HG02970 (cell line): ENCODE data around the gene RNF187.
"Not testable (repeated sequence)": the region's sequence is repeated elsewhere in the genome, so short reads cannot be mapped to it uniquely, and the experiment has no call there.

Source experiments
- ATAC-seq: cut with Tn5 transposase; IDR thresholded peaks from one replicate; pipeline ENCODE4 v1.9.1; 2021; ENCODE audit warnings: mild to moderate bottlenecking, moderate library complexity, moderate number of reproducible peaks; ENCODE audit not compliant: unreplicated experiment, low FRiP score

Gene RNF187

DNA sequence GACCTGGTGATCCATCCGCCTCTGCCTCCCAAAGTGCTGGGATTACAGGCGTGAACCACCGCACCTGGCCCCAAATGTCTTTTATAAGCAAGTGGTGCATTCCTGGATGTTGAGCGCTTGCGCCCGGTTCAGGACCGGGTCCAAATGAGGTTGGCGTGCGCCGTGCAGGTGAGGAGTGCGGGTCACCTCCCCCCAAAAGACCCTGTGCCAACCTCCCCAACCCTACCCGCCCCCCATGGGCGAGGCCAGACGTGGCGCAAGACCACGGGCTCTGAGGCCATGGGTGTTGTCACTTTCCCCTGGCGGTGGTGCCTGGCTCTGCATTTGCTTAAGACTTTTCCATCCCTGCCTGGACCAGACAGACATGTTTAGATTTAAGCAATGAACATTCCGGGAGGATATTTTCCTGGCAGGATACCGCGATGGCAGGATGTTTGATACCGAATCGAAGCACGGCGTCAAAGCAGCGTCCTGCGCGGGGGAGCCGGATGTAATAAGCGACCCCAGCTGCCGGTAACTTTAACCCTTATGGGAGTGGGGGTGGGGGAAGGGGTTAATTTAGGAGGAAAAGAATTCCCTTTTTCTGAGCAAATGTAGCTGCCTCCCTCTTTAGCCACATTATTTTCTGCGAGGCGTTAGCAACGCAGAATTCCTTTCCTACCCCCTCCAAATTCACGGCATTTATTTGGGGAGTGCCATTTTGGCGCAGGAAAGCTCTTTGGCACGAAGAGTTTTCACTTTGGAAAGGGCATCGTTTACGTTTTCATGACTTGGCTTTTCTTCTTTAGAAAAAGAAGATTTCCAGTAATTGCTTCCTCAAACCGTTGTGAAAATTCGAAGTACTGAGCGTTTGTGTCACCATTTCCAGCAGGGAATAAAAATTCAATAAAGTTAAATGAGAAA, 27.8 kb upstream of the RNF187 start:
- ATAC-seq, result no peak

DNA sequence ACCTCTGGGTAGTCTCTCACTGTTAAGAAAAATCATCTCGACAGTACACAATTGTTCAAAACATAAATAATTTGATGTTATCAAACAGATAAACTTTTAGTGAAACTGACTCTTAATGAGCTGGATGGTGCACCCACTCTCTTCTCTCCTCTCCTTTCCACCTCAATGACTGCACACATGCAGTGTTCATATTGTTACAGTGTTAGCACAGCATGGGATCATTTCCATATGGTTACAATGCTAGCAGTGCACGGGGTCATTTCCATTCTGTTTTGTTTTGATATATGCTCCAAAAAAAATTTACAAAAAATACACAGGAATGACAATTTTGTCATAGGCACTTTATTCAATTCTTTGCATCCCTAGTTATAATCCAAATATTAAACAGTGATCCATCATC, 26.4 kb upstream of the RNF187 start:
- ATAC-seq, result no peak

DNA sequence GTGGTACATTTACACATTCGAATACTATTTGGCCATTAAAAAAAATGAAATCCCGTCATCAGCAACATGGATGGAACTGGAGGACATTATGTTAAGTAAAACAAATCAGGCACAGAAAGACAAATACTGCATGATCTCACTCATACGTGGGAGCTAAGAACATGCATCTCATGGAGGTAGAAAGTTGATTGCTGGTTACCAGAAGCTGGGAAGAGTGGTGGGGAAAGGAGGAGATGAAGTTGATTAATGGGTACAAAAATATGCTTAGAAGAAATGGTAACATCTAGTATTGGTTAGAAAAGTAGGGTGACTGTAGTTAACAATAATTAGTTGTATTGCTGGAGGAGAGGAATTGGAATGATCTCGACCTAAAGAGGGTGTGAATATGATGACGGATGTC, 24.6 kb upstream of the RNF187 start:
- no peak for ATAC-seq

DNA sequence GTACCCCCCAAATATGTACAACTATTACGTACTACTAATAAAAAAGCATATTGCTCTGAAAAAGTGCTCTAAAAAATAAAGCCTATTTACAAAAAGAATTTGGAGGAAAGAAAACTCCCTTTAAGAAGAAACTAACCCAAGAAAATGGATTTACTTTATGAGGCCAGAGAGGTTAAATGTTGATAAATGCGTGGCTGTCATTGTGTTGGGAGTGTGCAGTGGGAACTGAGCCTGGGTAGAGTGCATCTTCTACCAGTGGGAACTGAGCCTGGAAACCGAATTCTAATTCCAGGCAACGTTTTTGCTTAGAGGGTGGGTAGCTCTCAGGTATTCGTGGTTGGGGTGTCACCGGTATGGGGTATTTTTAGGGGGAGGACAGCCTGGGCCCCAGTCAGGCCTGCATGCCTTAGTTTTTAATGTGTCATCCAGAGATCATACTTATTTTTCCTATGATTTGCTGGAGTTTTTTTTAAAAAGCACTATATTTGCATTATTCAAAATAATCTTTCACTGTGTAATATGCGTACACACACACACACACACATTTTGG, 24.1 kb upstream of the RNF187 start:
- ATAC-seq, result no peak

DNA sequence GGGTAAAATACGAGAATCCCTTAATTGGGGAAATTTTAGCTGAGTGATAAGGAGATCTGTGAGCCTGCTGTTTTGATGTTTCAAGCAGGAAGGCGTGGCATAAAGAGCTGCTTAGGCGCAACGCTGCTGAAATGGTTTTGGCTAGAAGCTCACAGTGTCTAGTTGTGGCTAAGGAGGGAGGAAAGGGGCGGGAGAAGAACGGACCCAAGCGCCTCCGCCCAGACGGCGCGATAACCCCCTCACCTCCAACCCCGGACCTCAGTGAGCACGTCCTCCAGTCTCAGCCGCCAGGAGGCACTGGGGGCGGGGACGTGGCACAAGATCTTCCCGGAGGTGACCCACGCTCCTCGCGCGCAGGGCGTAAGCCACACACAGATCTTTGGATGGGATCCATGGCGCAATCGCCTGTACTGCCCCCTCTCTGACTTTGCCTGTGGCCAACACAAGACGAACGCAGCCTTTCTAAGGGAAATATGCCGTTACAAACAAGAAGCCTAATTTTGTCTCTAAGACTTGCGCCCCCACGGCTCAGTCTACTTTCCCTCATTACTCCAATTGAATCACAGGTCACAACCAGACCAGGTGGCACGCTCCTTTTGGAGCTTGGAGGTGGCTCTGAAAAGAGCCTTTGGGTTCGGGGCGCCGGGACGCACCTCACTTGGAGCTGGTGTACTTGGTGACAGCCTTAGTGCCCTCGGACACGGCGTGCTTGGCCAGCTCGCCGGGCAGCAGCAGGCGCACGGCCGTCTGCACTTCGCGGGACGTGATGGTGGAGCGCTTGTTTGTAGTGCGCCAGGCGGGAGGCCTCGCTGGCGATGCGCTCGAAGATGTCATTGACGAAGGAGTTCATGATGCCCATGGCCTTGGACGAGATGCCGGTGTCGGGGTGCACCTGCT, 23.4 kb upstream of the RNF187 start:
- no peak for ATAC-seq

DNA sequence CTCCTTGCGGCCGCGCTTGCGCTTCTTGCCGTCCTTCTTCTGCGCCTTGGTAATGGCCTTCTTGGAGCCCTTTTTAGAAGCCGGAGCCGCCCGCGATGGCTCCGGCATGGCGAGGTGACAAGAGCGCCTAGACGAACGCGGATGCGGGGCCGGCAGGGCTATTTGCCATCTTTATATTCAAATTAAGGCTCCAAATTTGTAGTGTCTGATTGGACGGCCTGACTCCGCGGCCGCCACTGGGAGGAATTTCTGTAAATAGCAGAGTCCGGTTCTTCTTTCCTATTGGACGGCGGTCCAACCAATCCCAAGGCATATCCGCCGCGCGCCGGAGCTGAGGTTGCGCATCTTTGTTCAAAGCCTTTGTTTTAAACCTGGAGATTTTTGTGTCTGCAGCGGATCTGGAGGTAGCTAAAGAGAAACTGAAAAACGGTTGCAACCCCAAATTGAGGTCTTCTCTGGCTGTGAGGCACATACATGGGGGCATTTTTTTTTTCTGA, 22.6 kb upstream of the RNF187 start:
- peak; percentile 70 for ATAC-seq

DNA sequence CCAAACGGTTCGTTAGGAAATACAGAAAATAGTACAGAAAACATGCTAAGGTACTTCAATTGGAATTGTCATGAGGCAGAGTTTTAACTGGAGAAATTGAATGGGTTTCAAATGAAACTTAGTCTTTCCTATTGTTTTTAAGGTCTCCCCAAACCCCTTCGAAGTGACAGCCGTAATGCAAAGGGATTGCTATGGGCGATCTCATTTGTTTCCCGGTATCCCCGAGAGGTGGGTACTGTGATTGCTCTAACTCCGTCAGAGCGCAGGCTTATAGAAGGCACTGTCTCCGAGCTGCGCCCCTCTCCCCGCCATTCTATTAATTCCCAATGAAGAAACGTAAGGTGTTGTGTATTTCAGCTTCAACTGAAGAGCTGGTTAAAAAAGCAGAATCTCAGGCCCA, 22.0 kb upstream of the RNF187 start:
- no peak for ATAC-seq

DNA sequence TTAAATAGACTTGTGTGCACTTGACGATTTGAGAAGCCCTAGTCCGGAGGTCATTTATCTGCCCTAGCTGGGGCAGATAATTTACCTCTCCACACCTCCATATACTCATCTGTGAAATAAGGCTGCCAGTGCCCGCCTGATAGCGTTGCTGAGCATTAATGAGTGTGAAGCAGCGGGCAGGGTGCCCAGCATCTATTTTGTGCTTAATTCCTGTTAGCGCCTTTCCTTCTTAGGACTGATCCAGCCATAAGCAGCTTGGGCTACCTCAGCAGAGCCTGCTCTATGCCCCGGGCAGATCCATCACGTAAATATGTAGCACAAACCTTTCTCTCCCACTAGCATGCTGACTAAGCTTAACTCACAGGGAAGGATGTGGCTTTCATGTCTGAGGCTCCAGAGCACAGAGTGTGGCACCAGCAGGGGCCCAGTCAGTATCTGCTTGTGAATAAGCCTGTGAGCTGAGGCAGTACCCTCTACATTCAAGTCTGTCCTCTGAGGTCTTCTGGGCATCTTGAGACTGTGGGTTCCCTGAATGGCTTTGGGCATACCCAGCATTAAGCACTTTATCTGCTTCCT, 21.5 kb upstream of the RNF187 start:
- ATAC-seq, result no peak

DNA sequence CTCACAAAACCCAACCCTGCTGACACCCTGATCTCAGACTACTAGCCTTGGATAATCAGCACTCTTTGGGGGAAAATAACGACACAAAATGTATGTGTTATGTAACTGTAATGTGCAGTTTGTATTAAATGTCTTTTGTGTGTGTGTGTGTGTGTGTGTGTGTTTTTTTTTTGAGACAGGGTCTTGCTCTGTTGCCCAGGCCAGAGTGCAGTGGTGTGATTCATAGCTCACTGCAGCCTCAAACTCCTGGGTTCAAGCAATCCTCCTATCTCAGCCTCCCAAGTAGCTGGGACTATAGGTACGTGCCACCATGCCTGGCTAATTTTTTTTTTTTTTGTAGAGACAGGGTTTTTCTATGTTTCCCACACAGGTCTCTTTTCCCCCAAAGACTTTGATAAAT, 19.0 kb upstream of the RNF187 start:
- not testable (repeated sequence) for ATAC-seq

DNA sequence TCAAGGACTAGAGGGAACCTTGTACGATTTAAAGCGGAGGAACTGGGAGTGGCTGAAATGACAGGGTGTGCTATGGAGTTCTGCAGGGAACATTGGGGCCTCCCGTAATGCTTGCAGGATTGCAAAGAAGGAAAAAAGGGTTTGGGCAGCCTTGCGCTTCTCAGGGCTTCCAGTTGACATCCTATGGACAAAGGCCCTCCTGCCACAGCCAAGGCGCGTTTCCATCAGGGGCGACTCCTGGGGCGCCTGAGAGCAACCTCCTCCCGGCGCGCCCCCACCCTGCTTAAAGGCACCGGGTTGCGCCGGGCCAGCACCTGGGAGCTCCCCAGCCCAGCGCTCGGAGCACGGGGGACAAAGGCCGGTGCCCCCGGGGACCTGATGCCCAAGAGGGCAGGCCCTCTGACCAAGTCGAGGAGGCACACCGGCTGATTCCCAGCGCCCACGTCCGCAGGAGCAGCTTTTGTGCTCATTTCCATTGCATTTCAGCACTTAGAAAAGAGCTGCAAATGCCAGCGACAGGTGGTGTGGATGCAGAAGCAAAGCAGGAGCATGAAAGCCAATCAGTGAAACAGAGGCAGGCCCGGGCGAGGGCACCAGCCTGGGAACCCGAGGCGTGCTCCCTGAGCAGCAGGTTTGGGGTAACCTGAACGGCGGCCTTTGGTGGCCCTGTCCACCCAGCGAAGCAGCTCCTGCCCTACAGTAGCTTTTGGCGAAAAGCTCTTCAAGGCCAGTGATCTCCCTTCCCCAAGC, 17.6 kb upstream of the RNF187 start:
- ATAC-seq, result no peak

DNA sequence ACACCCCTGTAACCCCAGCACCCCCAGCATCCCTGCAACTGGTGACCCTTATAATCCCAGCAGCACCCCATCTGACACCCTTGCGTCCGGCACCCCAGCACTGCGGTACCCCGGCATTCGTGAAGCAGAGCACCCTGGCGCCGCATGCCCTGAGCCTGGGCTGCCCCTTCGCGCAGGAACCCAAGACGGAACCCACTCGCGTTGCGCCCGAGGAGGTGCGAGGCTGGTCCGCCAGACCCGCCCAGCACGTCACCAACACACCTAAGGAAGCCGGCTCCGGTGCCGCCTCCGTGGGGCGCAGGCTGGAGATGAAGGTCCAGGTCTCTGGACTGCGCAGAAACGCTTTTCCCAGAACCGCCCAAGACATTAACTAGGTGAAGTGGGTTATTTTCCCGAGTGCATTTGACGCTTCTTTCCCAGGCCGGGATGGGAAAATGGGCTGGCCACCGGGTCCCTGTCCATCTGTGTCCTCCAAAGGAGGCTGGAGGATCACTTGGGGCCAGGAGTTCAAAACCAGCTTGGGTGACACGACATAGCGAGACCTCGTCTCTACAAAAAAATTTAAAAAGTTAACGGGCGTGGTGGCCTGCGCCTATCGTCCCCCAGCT, 15.9 kb upstream of the RNF187 start:
- no peak for ATAC-seq

DNA sequence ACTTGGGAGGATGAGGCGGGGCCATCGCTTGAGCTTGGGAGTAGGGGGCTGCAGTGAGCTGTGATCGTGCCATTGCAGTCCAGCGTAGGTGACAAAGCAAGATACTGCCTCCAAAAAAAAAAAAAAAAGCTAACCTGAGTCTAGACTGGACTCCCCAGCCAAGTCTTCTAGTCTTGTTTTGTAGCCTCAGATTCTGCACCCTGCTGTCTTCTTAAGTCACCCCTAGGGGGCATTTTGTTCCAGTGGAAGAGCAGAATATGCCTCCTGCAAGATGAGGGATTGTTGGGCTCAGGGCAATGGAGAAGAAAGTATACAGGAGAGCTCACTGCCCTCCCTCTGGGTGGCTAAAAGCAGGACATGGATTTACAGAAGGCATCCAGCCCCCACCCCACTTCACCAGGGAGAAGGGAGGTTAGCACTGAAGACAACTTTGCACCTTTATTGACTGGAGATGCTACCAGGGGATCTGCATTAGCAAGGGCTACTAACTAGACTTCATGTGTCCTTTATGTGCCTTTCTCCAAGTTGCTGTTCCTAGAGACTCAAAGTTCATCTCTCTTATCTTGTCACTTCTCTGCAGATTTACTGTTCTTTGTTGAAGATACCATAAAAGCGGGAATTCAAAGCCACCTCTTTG, 15.3 kb upstream of the RNF187 start:
- no peak for ATAC-seq

DNA sequence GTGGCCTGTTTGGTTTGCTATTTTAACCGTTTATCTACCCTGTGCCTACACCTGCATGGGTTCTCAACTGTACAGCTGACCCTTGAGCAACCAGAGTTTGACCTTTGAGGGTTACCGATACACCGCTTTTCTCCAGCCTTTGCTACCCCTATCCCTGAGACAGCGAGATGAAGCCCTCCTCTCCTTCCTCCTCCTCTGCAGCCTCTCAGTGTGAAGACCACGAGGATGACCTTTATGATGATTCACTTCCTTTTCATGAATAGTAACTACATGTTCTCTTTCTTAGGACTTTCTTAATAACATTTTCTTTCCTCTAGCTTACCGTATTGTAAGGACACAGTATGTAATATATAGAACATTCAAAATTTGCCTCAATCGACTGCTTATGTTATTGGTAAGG, 14.5 kb upstream of the RNF187 start:
- ATAC-seq, result no peak

DNA sequence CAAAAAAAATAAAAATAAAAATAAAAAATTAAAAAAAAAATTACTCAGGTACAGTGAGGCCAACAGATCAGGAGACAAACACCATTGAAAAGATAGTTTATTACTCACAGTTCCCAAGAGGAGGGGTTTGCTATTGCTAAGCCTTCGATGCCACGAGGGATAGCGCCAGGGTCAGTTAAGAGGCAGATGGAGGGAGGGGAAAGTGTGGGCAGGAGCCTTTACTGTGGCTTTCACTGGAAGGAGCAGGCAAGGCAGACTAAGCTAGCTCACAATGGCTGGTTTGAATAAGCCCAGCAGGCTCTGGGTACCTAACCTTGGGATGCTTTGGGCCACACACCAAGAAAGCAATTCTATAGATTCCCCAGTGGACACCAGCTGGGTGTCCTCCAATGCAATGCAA, 12.7 kb upstream of the RNF187 start:
- no peak for ATAC-seq

DNA sequence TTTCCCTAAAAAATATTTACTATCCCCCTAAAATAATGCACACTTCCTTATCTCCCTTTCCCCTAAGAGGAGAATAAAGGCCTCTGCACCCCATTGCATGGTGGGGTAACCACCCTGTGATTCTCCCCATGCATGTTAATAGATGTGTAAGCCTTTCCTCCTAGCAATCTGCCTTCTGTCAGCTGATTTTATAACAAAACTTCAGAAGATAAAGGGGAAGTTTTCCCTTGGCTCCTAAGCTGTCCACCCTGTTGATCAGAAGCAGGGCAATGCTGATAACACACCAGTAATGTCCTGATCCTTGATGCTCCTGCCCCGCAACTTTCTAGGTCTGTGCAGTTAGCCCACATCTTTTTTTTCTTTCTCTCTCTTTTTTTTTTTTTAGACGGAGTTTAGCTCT, 11.4 kb upstream of the RNF187 start:
- ATAC-seq, result no peak

DNA sequence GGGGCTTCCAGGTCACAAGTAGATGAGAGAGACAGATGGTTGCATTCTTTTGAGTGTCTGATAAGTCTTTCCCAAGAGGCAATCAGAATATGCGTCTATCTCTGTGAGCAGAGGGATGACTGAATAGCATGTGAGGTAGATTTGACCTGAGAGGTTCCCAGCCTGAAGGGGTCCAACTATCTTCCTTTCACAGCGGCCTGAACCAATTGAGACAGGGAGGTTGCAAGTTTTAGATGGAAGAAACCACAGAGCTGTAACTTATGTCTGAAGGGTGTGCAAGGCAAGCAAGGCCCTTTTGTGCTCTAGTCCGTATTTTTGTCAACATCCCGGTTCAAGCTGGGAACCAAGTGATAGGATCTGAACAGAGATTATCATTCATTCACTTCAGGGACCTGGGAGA, 9.9 kb upstream of the RNF187 start:
- ATAC-seq, result no peak

DNA sequence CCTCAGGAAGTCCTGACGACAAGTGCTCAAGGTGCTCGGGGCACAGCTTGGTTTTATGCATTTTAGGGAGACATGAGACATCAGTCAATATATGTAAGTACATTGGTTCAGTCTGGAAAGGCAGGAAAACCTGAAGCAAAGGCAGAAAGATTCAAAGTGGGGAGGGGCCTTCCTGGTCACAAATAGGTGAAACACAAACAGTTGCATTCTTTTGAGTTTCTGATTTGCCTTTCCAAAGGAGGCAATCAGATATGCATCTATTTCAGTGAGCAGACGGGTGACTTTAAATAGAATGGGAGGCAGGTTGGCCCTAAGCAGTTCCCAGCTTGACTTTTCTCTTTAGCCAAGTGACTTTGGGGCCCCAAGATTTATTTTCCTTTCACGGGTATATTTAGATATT, 8.9 kb upstream of the RNF187 start:
- no peak for ATAC-seq

DNA sequence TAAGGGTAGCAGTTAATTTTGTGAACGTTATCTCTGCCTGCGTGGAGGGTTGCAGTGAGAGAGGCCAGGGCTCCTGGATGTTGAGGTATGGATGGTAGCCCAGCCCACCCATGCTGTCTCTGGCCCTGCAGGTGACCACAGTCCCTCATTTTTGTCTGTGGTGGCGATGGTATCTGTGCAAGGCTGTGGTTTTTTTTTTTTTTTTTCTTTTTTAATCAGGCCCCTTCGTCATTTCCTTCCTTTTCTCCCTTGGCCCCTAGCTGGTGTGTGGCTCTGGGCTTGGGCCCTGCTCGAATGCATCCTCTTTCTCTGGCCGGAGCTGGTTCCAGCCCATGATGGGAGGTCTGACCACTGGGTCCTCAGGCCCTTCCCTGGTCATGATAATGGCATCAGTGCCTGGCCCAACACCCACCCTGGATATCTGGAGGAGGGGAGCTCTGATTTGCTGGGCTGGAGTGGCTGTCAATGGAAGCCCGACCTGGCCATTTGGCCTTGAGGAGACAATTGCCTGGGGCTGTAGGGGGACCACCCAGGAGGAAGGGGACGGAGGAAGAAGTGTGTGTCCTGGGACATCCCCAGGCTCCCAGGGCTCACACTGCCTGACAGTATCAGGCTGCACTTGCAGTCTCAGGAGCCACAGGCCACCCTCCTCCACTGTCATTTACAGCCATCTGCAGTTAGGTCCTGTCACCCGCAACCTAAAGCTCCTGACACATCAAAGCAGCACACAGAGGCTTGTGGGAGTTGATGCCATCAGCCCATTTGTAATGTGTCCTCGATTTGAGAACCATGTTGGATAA, 8.1 kb upstream of the RNF187 start:
- no peak for ATAC-seq
